H9 (cell line): ENCODE data around the gene ZBTB20. TPM values are rescaled to one million over a fixed set of nuclear protein-coding genes. Genes with fewer than 3 reads are reported as not detected.

Experiments
- DNase-seq: peaks from one replicate; pipeline ENCODE4 v3.0.0-alpha.2; 2017
- H2AFZ ChIP-seq: one replicate; pipeline ENCODE4 v1.6.1; 2013; ENCODE audit warnings: mild to moderate bottlenecking, low read length, control low read depth, moderate library complexity
- H2AK5ac ChIP-seq: 2 replicates; pipeline ENCODE4 v1.6.1; 2013; ENCODE audit warnings: low read length, control low read depth, mixed read lengths; ENCODE audit not compliant: insufficient read length
- H2BK120ac ChIP-seq: one replicate; pipeline ENCODE4 v1.6.1; 2013; ENCODE audit warnings: low read depth, mild to moderate bottlenecking, low read length, control low read depth, inconsistent platforms; ENCODE audit not compliant: poor library complexity, severe bottlenecking
- H2BK12ac ChIP-seq: 2 replicates; pipeline ENCODE4 v1.6.1; 2013; ENCODE audit warnings: low read length, control low read depth, mixed read lengths, low read depth; ENCODE audit not compliant: insufficient read length
- H2BK15ac ChIP-seq: 2 replicates; pipeline ENCODE4 v1.6.1; 2013; ENCODE audit warnings: low read depth, low read length, control low read depth
- H2BK20ac ChIP-seq: one replicate; pipeline ENCODE4 v1.6.1; 2013; ENCODE audit warnings: low read depth, mild to moderate bottlenecking, low read length, control low read depth, inconsistent platforms; ENCODE audit not compliant: poor library complexity, severe bottlenecking
- H2BK5ac ChIP-seq: 2 replicates; pipeline ENCODE4 v1.6.1; 2013; ENCODE audit warnings: low read length, control low read depth, mixed read lengths; ENCODE audit not compliant: insufficient read length
- H3K14ac ChIP-seq: 2 replicates; pipeline ENCODE4 v1.6.1; 2013; ENCODE audit warnings: low read length, control low read depth; ENCODE audit not compliant: insufficient read depth
- H3K18ac ChIP-seq: 2 replicates; pipeline ENCODE4 v1.6.1; 2013; ENCODE audit warnings: low read depth, mild to moderate bottlenecking, mixed read lengths, low read length, control low read depth; ENCODE audit not compliant: insufficient read length
- H3K23ac ChIP-seq: 2 replicates; pipeline ENCODE4 v1.6.1; 2013; ENCODE audit warnings: low read length, control low read depth, mixed read lengths, low read depth; ENCODE audit not compliant: insufficient read length
- H3K23me2 ChIP-seq: 2 replicates; pipeline ENCODE4 v1.6.1; 2013; ENCODE audit warnings: low read depth, mild to moderate bottlenecking, mixed read lengths, low read length, control low read depth; ENCODE audit not compliant: insufficient read length, poor library complexity, severe bottlenecking
- H3K27ac ChIP-seq: 2 replicates; pipeline ENCODE4 v1.5.1; 2013; ENCODE audit warnings: low read length, control low read depth, mixed read lengths, low read depth; ENCODE audit not compliant: insufficient read length
- H3K27me3 ChIP-seq: 2 replicates; pipeline ENCODE4 v1.6.1; 2013; ENCODE audit warnings: low read length, control low read depth, inconsistent platforms; ENCODE audit not compliant: insufficient read depth
- H3K4ac ChIP-seq: 2 replicates; pipeline ENCODE4 v1.6.1; 2013; ENCODE audit warnings: low read depth, mild to moderate bottlenecking, control low read depth, inconsistent platforms, low read length, moderate library complexity
- H3K4me1 ChIP-seq: 2 replicates; pipeline ENCODE4 v1.6.1; 2013; ENCODE audit warnings: low read length, control low read depth, inconsistent platforms; ENCODE audit not compliant: insufficient read depth
- H3K4me2 ChIP-seq: 2 replicates; pipeline ENCODE4 v1.6.1; 2013; ENCODE audit warnings: low read length, control low read depth, mixed read lengths; ENCODE audit not compliant: insufficient read length, insufficient read depth
- H3K56ac ChIP-seq: 2 replicates; pipeline ENCODE4 v1.6.1; 2013; ENCODE audit warnings: low read depth, mild to moderate bottlenecking, mixed read lengths, low read length, control low read depth; ENCODE audit not compliant: insufficient read length
- H3K79me1 ChIP-seq: 2 replicates; pipeline ENCODE4 v1.6.1; 2013; ENCODE audit warnings: low read depth, mild to moderate bottlenecking, moderate library complexity, low read length, control low read depth, inconsistent platforms; ENCODE audit not compliant: insufficient read depth, poor library complexity, severe bottlenecking
- H3K79me2 ChIP-seq: 2 replicates; pipeline ENCODE4 v1.6.1; 2013; ENCODE audit warnings: low read length, control low read depth, inconsistent platforms; ENCODE audit not compliant: insufficient read depth
- H3K9ac ChIP-seq: 2 replicates; pipeline ENCODE4 v1.6.1; 2013; ENCODE audit warnings: low read length, control low read depth, mixed read lengths; ENCODE audit not compliant: insufficient read length; ENCODE audit errors: extremely low read depth
- H3K9me3 ChIP-seq: one replicate; pipeline ENCODE4 v1.6.1; 2013; ENCODE audit warnings: low read depth, low read length, inconsistent platforms; ENCODE audit not compliant: control insufficient read depth
- H3T11ph ChIP-seq: one replicate; pipeline ENCODE4 v1.6.1; 2013; ENCODE audit warnings: mild to moderate bottlenecking, low read length, control low read depth, inconsistent platforms
- H4K20me1 ChIP-seq: one replicate; pipeline ENCODE4 v1.6.1; 2013; ENCODE audit not compliant: control insufficient read depth, insufficient read length, insufficient read depth
- H4K5ac ChIP-seq: 2 replicates; pipeline ENCODE4 v1.6.1; 2013; ENCODE audit warnings: low read depth, mild to moderate bottlenecking, mixed read lengths, low read length, control low read depth; ENCODE audit not compliant: insufficient read length
- H4K8ac ChIP-seq: replicated peaks from 2 replicates; pipeline ENCODE4 v1.6.1; 2013; ENCODE audit warnings: low read length, control low read depth, mixed read lengths, low read depth; ENCODE audit not compliant: insufficient read length
- H4K91ac ChIP-seq: 2 replicates; pipeline ENCODE4 v1.6.1; 2013; ENCODE audit warnings: low read depth, mild to moderate bottlenecking, moderate library complexity, mixed read lengths, low read length, control low read depth; ENCODE audit not compliant: insufficient read length
- H3K27ac Mint-ChIP-seq, 3 experiments: 2 replicates in 2 of 3; 3 replicates in 1 of 3; pipeline ENCODE4 v1.8.0; 2020 to 2021; ENCODE audit warnings: mixed read lengths in 3 of 3, mild to moderate bottlenecking in 1 of 3, moderate library complexity in 1 of 3
- H3K27me3 Mint-ChIP-seq: 2 replicates; pipeline ENCODE4 v1.8.0; 2021; ENCODE audit warnings: low read depth, mild to moderate bottlenecking, moderate library complexity, mixed read lengths
- H3K36me3 Mint-ChIP-seq, 3 experiments: 2 replicates in 2 of 3; 3 replicates in 1 of 3; pipeline ENCODE4 v1.8.0; 2020 to 2021; ENCODE audit warnings: low read depth in 3 of 3, mixed read lengths in 3 of 3; ENCODE audit not compliant: insufficient read depth in 1 of 3
- H3K4me1 Mint-ChIP-seq, 2 experiments: 2 replicates each; pipeline ENCODE4 v1.8.0; 2020; ENCODE audit warnings: mixed read lengths in 2 of 2
- H3K4me3 Mint-ChIP-seq, 2 experiments: 2 replicates in 1 of 2; 3 replicates in 1 of 2; pipeline ENCODE4 v1.8.0; 2020 to 2021; ENCODE audit warnings: mild to moderate bottlenecking in 2 of 2, mixed read lengths in 2 of 2, moderate library complexity in 1 of 2
- H3K9me3 Mint-ChIP-seq, 2 experiments: 2 replicates in 1 of 2; 3 replicates in 1 of 2; pipeline ENCODE4 v1.8.0; 2020; ENCODE audit warnings: mild to moderate bottlenecking in 2 of 2, mixed read lengths in 2 of 2, moderate library complexity in 1 of 2
- WGBS: extraction: QIAGEN DNeasy Blood & Tissue Kit; methylation state at CpG from one replicate; pipeline ENCODE4 v1.1.7; 2013; ENCODE audit warnings: missing lambda C conversion rate, low lambda C conversion rate, mixed read lengths; ENCODE audit not compliant: insufficient read length; ENCODE audit errors: extremely low coverage; 5-methylcytosine and 5-hydroxymethylcytosine counted together
- total RNA-seq: library from RNA; stranded (reverse); gene quantifications from 2 replicates; pipeline ENCODE4 v1.2.1, GENCODE V29; 2021
- TF ChIP-seq, protein P1 (sequence below): fragments of 200-600 bp; sonication (generic); conservative IDR thresholded peaks from 3 replicates; pipeline ENCODE4 v1.8.0; 2021; ENCODE audit warnings: antibody characterized with exemption, mild to moderate bottlenecking

ZBTB20 gene
- total RNA-seq, 1 experiment from 2014 or later: 0.70 TPM

DNA sequence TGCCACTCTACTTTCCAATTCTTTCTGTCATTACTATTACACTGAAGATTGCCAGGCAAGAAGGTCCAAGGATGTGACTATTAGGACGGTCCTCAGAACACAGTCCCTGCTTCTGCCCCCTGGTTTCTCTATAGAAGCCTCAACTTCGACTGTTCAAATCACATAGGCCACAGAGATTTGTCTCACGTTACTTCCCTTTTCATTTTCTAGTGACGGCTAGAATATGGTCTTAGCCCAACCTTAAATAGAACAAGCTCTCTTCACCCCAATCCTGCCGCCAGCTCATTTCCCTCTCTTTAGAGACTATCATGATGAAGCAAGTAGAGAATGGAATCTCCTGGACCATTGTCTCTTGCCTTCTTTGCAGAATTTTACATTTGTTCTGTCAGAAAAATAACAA lies 768.3 kb downstream of the ZBTB20 start:
- no CpG with 5 or more reads among the region's 5 CpGs for WGBS
- TF ChIP-seq, protein P1, sequence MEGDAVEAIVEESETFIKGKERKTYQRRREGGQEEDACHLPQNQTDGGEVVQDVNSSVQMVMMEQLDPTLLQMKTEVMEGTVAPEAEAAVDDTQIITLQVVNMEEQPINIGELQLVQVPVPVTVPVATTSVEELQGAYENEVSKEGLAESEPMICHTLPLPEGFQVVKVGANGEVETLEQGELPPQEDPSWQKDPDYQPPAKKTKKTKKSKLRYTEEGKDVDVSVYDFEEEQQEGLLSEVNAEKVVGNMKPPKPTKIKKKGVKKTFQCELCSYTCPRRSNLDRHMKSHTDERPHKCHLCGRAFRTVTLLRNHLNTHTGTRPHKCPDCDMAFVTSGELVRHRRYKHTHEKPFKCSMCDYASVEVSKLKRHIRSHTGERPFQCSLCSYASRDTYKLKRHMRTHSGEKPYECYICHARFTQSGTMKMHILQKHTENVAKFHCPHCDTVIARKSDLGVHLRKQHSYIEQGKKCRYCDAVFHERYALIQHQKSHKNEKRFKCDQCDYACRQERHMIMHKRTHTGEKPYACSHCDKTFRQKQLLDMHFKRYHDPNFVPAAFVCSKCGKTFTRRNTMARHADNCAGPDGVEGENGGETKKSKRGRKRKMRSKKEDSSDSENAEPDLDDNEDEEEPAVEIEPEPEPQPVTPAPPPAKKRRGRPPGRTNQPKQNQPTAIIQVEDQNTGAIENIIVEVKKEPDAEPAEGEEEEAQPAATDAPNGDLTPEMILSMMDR: no peak
- H3K4me3 Mint-ChIP-seq: no peak overlapping the region
- Histone ChIP-seq H3K4ac (no peak overlapping the region), H3K23ac (no peak overlapping the region), H4K20me1 (no peaks in the 10 kb centered on the region), H3K56ac (no peak overlapping the region), H3K23me2 (no peaks in the 10 kb centered on the region), H3K27me3 (no peaks in the 10 kb centered on the region), H2AK5ac (no peak overlapping the region), H3K14ac (no peak overlapping the region), H3K4me2 (no peak overlapping the region), H3K9ac (no peak overlapping the region), H2AFZ (no peak overlapping the region), H3K18ac (no peak overlapping the region), H2BK120ac (no peak overlapping the region), H4K5ac (no peak overlapping the region), H2BK15ac (no peak overlapping the region), H3K79me1 (no peaks in the 10 kb centered on the region), H2BK20ac (no peak overlapping the region), H3K9me3 (no peaks in the 10 kb centered on the region), H3T11ph (no peak overlapping the region), H3K4me1 (peaks cover 3% of the 10 kb centered on the region; the same call in 1 of the 2 replicates), H4K91ac (no peak overlapping the region), H2BK12ac (no peak overlapping the region), H2BK5ac (no peak overlapping the region), H3K79me2 (no peaks in the 10 kb centered on the region), H4K8ac (no peak overlapping the region), H3K27ac (no peak overlapping the region)
- H3K9me3 Mint-ChIP-seq: peaks cover 0 to 4% of the 10 kb centered on the region in 2 experiments; a peak in 1 of 5 replicates
- peaks cover 15 to 17% of the 10 kb centered on the region in 2 experiments for H3K4me1 Mint-ChIP-seq
- H3K27ac Mint-ChIP-seq: no peak overlapping the region
- H3K27me3 Mint-ChIP-seq: no peaks in the 10 kb centered on the region
- DNase-seq: no peak
- peaks cover 0 to 3% (median 3%) of the 10 kb centered on the region in 3 experiments; a peak in 1 of 7 replicates for H3K36me3 Mint-ChIP-seq
